ENCODE measurements around the gene EFCAB6.

DNA sequence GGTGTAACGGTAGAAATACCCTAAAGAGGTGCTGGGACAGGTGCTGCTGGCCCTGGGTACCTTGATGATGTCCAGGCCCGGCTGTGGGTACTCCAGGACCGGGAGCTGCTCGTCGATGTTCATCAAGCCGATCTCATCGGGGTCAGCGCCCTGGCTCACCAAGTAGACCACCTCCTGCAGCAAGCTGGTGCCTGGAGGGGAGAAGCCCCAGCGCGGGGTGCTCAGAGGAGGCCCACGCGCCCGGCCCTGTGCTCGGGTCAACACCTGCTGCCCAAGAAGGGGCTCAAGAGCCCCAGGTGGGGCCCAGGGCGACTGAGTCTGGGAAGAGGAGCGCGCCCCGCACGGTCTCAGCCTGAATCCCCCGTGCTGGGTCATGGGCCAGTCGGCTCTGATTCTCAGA is 29.6 kb upstream of the EFCAB6 start:
- TF ChIP-seq SIN3A (IDR thresholded peaks at IDR 0.05; ENCODE audit: low read depth) (no peak), POLR2A (IDR thresholded peaks at IDR 0.05; ENCODE audit: borderline replicate concordance, extremely low read depth, insufficient read depth, insufficient read length) (no peak), POLR2AphosphoS5 (IDR thresholded peaks at IDR 0.05; ENCODE audit: low read depth, low read length) (no peak), SRF (IDR thresholded peaks at IDR 0.05; ENCODE audit: low read depth) (no peak), ZNF274 (IDR thresholded peaks at IDR 0.05; ENCODE audit: low read depth, low read length) (no peak), SP1 (IDR thresholded peaks at IDR 0.05; ENCODE audit: low read depth) (no peak), EZH2phosphoT487 (IDR thresholded peaks at IDR 0.05; ENCODE audit: borderline replicate concordance) (no peak), YY1 (IDR thresholded peaks at IDR 0.05; ENCODE audit: extremely low read depth, insufficient replicate concordance, low read depth, low read length) (no peak)
- TF ChIP-seq, protein P1, sequence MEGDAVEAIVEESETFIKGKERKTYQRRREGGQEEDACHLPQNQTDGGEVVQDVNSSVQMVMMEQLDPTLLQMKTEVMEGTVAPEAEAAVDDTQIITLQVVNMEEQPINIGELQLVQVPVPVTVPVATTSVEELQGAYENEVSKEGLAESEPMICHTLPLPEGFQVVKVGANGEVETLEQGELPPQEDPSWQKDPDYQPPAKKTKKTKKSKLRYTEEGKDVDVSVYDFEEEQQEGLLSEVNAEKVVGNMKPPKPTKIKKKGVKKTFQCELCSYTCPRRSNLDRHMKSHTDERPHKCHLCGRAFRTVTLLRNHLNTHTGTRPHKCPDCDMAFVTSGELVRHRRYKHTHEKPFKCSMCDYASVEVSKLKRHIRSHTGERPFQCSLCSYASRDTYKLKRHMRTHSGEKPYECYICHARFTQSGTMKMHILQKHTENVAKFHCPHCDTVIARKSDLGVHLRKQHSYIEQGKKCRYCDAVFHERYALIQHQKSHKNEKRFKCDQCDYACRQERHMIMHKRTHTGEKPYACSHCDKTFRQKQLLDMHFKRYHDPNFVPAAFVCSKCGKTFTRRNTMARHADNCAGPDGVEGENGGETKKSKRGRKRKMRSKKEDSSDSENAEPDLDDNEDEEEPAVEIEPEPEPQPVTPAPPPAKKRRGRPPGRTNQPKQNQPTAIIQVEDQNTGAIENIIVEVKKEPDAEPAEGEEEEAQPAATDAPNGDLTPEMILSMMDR (IDR thresholded peaks at IDR 0.05 in 2 of 3, conservative IDR thresholded peaks at IDR 0.05 in 1 of 3; ENCODE audit: borderline replicate concordance in 1 of 3, insufficient read depth in 1 of 3, low read depth in 2 of 3, low read length in 2 of 3), result no peak
- TF ChIP-seq, protein P2, sequence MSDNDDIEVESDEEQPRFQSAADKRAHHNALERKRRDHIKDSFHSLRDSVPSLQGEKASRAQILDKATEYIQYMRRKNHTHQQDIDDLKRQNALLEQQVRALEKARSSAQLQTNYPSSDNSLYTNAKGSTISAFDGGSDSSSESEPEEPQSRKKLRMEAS (IDR thresholded peaks at IDR 0.05), result no peak
- TF ChIP-seq, protein P3, sequence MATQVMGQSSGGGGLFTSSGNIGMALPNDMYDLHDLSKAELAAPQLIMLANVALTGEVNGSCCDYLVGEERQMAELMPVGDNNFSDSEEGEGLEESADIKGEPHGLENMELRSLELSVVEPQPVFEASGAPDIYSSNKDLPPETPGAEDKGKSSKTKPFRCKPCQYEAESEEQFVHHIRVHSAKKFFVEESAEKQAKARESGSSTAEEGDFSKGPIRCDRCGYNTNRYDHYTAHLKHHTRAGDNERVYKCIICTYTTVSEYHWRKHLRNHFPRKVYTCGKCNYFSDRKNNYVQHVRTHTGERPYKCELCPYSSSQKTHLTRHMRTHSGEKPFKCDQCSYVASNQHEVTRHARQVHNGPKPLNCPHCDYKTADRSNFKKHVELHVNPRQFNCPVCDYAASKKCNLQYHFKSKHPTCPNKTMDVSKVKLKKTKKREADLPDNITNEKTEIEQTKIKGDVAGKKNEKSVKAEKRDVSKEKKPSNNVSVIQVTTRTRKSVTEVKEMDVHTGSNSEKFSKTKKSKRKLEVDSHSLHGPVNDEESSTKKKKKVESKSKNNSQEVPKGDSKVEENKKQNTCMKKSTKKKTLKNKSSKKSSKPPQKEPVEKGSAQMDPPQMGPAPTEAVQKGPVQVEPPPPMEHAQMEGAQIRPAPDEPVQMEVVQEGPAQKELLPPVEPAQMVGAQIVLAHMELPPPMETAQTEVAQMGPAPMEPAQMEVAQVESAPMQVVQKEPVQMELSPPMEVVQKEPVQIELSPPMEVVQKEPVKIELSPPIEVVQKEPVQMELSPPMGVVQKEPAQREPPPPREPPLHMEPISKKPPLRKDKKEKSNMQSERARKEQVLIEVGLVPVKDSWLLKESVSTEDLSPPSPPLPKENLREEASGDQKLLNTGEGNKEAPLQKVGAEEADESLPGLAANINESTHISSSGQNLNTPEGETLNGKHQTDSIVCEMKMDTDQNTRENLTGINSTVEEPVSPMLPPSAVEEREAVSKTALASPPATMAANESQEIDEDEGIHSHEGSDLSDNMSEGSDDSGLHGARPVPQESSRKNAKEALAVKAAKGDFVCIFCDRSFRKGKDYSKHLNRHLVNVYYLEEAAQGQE (IDR thresholded peaks at IDR 0.05; ENCODE audit: low read depth), result no peak
- TF ChIP-seq, protein P4, sequence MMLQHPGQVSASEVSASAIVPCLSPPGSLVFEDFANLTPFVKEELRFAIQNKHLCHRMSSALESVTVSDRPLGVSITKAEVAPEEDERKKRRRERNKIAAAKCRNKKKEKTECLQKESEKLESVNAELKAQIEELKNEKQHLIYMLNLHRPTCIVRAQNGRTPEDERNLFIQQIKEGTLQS (IDR thresholded peaks at IDR 0.05), result no peak
- TF ChIP-seq, protein P5, sequence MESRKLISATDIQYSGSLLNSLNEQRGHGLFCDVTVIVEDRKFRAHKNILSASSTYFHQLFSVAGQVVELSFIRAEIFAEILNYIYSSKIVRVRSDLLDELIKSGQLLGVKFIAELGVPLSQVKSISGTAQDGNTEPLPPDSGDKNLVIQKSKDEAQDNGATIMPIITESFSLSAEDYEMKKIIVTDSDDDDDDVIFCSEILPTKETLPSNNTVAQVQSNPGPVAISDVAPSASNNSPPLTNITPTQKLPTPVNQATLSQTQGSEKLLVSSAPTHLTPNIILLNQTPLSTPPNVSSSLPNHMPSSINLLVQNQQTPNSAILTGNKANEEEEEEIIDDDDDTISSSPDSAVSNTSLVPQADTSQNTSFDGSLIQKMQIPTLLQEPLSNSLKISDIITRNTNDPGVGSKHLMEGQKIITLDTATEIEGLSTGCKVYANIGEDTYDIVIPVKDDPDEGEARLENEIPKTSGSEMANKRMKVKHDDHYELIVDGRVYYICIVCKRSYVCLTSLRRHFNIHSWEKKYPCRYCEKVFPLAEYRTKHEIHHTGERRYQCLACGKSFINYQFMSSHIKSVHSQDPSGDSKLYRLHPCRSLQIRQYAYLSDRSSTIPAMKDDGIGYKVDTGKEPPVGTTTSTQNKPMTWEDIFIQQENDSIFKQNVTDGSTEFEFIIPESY (IDR thresholded peaks at IDR 0.05; ENCODE audit: extremely low read depth, insufficient replicate concordance, low read length), result no peak
